Dedifferentiated amniotic fluid mesenchymal stem cell (primary cell): ENCODE results near the gene KCNJ1.
A peak's percentile ranks its signal among the peaks of the same experiment; 100 is the strongest.

Experiments used
- DNase-seq: peaks from one replicate; pipeline ENCODE4 v3.0.0-alpha.2; 2016; ENCODE audit errors: extremely low spot score

Gene KCNJ1

DNA sequence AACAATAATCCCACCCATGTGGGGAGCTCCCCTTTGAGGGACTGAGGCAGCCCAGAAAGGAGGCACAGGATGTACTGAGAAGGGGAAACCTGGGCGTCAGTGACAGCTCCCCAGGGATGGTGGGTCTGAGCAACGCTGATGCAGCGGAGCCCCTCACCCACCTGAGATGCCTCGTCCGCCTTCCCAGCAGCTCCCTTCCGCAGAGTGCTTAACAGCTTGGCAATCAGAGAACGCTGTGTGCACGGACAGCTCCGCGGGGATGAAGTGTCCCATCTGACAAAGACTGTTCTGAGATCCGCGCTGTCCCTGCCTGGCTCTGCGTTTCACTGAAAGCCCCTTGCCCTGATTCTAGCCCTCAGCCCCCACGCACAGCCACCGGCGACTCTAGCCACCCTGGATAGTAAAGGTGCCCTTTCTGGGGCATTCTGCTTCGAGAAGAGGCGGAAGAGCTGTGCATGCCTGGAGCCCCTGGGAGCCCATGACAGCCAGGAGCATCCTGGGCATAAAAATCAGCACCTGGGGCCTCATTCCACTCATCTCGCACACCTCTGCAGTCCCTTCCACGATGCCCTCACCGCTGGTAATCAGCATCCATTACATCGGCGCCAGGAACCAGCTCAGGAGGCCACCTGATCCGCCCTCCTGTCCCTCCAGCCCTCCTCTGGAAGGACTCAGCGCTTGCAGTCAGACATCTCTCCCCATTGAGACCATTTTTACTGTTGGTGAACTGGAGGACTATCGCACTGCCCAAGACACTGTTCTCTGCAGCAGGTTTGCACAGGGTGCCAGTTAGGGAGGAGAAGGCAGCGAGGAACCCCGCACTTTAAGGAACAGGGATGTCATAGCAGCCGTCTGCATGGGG lies 34.8 kb upstream of the KCNJ1 start:
- no peak for DNase-seq

DNA sequence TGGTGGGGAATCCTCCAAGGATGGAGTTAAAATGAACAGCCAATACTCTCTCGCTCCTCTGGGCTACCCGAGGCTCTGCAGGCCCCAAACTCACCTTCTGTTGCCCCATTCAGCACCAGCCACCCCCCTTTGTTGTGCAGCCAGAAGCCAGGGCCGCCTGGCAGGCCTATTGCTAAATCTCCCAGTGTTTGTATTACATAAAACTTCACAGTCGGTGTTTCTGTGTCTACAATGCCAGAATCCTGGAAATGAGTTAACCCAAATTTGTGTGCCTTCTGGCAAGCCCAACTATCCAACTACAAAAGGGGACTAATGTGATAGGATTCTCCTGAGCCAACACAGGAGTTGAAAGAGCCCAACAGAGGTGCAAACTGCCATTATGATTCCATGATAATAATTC lies 33.4 kb upstream of the KCNJ1 start:
- no peak for DNase-seq

- no peak for DNase-seq
Measured at GRCh38 chr11:128898580-128899344, 31.7 kb upstream of the KCNJ1 start.

GRCh38 chr11:128897826-128898225 lies 30.7 kb upstream of the KCNJ1 start:
- no peak for DNase-seq

DNA sequence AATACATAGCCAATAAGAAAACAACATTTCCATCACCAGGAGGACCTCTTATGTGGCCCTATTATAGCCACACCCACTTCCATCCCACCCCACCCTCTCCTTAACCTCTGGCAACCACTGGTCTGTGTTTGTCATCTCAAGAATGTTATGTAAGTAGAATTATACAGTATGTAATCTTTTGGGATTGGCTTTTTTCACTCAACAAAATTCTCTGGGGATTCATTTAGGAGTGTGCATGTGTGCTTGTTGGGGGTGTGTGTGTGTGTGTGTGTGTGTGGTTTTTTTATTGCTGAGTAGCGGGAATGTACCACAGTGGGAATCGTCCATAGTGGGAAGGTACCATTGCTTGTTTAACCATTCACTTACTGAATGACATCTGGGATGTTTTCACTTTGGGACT lies 29.3 kb upstream of the KCNJ1 start:
- DNase-seq: no peak

- DNase-seq: no peak
Measured at GRCh38 chr11:128895526-128895925, 28.4 kb upstream of the KCNJ1 start.

DNA sequence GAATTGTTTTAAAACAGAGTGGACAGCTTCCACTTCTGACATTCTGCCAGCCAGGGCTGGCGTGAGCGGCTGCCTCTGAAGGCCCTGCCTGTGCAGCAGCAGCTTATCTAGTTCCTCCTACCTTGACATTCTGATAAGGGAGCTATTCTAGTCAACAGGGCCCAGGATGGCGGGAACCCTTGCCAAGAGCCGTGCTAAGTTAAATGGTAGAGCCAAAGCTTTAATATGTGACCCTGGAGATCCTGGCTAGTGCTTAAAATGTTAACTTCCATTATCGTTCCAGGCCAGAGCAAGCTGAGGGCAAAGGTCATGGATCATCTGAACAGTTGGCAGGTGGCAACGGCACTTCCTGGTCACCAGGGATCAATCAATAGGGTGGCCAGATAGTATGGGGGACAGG lies 27.6 kb upstream of the KCNJ1 start:
- DNase-seq: no peak

DNA sequence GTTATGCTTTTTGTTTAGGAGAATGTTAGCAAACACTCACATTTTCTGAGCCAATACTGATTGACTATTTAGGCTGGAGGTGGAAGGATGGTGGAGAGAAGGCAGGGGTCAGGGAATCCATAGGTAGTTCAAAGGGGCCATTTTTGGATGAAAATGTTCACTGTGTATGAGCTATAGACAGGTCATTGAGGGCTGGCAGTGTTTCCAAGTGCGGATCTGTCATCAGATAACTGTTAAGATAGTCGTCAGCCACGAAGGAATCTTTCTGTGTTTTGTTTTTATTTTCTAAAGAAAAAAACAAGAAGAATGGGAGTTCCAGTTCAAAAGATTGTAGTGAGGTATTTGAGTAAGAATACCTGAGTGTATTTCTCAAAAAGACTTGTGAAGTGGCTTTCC lies 27.2 kb upstream of the KCNJ1 start:
- no peak for DNase-seq

GRCh38 chr11:128893578-128894285 lies 26.6 kb upstream of the KCNJ1 start:
- no peak for DNase-seq

GRCh38 chr11:128892866-128893565 lies 25.9 kb upstream of the KCNJ1 start:
- no peak for DNase-seq

GRCh38 chr11:128891913-128892398 lies 24.9 kb upstream of the KCNJ1 start:
- DNase-seq: no peak

GRCh38 chr11:128890543-128891368 lies 23.7 kb upstream of the KCNJ1 start, which contains the start of gene KCNJ5:
KCNJ5 (plus strand) TSS chr11:128891356; CDS start chr11:128911274, 19,918 bp downstream.
- DNase-seq: no peak

GRCh38 chr11:128890216-128890542 lies 23.1 kb upstream of the KCNJ1 start:
- no peak for DNase-seq

DNA sequence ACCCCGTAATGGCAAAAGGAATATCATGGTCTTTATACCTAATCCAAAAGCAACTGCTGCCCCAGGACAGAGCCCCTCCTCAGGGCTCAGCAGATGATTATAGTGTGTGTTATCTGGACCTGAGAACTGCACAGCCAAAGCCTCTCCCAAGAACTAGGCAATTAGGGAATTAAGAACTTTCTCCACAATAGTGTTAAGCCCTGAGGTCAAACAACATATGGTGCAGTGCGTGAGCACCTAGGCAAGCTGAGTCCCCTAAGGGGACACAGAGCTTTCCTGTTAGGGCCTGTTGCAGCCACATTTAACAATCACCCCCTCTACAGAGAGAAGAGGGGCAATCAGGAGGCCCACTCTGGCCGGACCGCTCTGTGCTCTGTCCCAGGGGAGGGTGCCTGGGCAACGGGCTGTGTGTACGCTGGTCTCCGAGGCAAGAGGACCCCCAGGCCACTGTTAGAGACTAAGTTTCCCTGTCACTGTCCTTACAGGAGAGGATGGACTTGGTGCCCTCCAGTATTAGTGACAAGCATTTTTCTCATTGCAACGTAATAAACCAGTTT lies 22.6 kb upstream of the KCNJ1 start:
- DNase-seq: no peak

GRCh38 chr11:128888034-128888985 lies 21.2 kb upstream of the KCNJ1 start:
- no peak for DNase-seq

DNA sequence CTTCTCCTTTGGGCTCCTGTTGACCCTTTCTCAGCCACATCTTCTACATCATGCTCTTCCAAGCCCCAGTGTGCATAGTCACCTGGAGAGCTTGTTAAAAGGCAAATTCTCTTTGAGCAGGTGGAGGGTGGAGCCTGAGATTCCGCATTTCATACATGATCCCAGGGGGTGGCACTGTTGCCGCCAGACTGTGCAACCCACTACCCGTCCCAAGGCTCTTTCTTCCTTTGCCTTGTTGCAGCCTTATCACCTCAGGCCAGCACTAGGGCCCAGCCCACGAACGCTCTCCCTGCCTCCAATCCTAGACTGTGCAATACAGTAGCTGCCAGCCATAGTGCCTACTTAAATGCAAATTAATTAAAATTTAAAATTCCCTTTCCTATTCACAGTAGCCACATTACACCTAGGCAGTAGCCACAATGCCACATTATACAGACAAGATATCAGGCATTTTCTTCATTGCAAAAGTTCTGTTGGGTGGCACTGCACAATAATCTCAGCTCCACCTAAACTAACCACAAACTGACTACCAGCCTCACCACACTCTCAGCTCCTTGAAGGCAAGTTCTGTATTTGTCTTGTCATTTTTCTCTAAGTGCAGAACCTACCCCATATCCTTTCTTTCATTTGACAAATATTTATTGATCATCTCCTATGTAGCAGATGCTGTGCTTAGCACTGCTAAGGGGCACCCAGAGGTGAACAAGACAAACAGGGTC lies 19.5 kb upstream of the KCNJ1 start:
- DNase-seq: no peak

DNA sequence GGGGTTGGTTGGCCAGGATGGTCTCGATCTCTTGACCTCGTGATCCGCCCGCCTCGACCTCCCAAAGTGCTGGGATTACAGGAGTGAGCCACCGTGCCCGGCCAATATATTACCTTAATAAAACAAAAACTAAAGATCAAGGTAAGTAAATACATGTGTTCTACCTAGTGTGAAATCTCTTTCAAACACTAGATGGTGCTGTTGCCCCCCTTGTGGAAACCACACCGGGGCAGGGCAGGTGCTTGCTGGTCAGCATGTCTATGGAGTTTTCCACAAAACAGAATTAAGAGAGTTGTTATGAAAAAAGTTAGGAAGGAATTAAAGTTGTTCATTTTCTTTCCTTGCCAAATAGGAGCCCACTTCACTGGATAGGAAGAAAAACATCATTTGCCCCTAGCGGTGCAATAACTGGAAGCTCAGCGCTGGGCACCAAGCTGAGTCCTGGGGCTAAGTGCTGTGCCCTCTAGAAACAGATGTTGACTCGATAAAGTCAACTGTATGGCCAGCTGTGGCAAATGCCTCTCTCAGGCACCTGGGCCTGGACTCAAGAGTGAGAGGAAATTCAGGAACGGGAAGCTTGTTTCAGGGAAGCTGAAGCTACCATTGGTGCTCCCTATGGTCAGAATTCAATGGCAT lies 17.7 kb upstream of the KCNJ1 start:
- DNase-seq: peak; percentile 57

DNA sequence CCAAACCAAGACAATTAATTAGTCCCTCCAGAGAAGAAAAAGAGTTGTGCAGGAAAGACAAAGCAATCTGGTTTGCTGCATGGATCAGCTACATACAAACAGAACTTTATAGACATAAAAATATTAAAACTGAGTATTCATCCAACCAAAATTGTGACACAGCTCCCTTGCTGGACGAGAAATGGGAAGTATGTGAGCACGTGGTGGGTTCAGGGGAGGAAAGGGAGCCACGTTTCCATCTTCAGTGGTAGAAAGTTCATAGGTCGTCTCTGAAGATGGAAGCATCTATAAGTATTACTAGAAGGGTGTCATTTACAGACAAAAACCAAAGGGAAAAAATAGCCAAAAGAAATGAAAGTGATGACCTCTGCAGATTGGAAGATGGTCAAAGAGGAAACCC lies 17.0 kb upstream of the KCNJ1 start:
- DNase-seq: no peak
